WTC11 (cell line): ENCODE data around the gene RIOK1. TPM values are rescaled to one million over a fixed set of nuclear protein-coding genes. Genes with fewer than 3 reads are reported as not detected.
A peak's percentile ranks its signal among the peaks of the same experiment; 100 is the strongest.

Experiments used
- ATAC-seq: fragments of 200-7000 bp; cut with Tn5 transposase; 2 replicates; pipeline ENCODE4 v1.10.0; 2021; ENCODE audit warnings: mild to moderate bottlenecking, moderate library complexity
- CTCF ChIA-PET: fragments of 300-600 bp; sonication (Branson Sonifier 250); formaldehyde crosslinking; loops from one replicate; lab custom pipeline; 2021; ENCODE audit warnings: antibody characterized with exemption; lab: Charles Lee
- POLR2A ChIA-PET: fragments of 350-600 bp; sonication (Branson Sonifier 250); formaldehyde crosslinking; loops from one replicate; lab custom pipeline; 2021; ENCODE audit warnings: antibody characterized with exemption; lab: Charles Lee
- DNase-seq: peaks from one replicate; pipeline ENCODE4 v3.0.0; 2021; ENCODE audit warnings: low spot score
- H3K27ac Mint-ChIP-seq: 2 replicates; pipeline ENCODE4 v1.8.0; 2021; ENCODE audit warnings: mixed read lengths
- H3K27me3 Mint-ChIP-seq: 2 replicates; pipeline ENCODE4 v1.8.0; 2021; ENCODE audit warnings: low read depth, mild to moderate bottlenecking, moderate library complexity, mixed read lengths
- H3K36me3 Mint-ChIP-seq: 2 replicates; pipeline ENCODE4 v1.8.0; 2021; ENCODE audit warnings: mixed read lengths
- H3K4me1 Mint-ChIP-seq: 2 replicates; pipeline ENCODE4 v1.8.0; 2022; ENCODE audit warnings: mixed read lengths
- H3K4me3 Mint-ChIP-seq: 2 replicates; pipeline ENCODE4 v1.8.0; 2021; ENCODE audit warnings: mild to moderate bottlenecking, moderate library complexity, mixed read lengths
- H3K9me3 Mint-ChIP-seq: 2 replicates; pipeline ENCODE4 v1.8.0; 2021; ENCODE audit warnings: mixed read lengths
- CREM ChIP-seq: sonication (generic); formaldehyde crosslinking; IDR thresholded peaks from 2 replicates; pipeline ENCODE4 v1.8.1; 2022; ENCODE audit warnings: mild to moderate bottlenecking, missing genetic modification reagents, moderate library complexity
- ELF4 ChIP-seq: sonication (generic); formaldehyde crosslinking; IDR thresholded peaks from 2 replicates; pipeline ENCODE4 v1.8.1; 2022; ENCODE audit warnings: low read depth, mild to moderate bottlenecking, moderate library complexity, missing genetic modification reagents
- ETV6 ChIP-seq: sonication (generic); formaldehyde crosslinking; IDR thresholded peaks from 2 replicates; pipeline ENCODE4 v1.8.1; 2022; ENCODE audit warnings: mild to moderate bottlenecking, missing genetic modification reagents
- FOXJ3 ChIP-seq: sonication (generic); formaldehyde crosslinking; IDR thresholded peaks from 2 replicates; pipeline ENCODE4 v1.9.0; 2021; ENCODE audit warnings: missing genetic modification reagents, mild to moderate bottlenecking, borderline replicate concordance
- FOXK1 ChIP-seq: sonication (generic); formaldehyde crosslinking; IDR thresholded peaks from 2 replicates; pipeline ENCODE4 v1.8.0; 2022; ENCODE audit warnings: mild to moderate bottlenecking, moderate library complexity, missing genetic modification reagents
- GABPB1 ChIP-seq: sonication (generic); formaldehyde crosslinking; IDR thresholded peaks from 2 replicates; pipeline ENCODE4 v1.8.1; 2023; ENCODE audit warnings: mild to moderate bottlenecking, missing genetic modification reagents
- GTF2I ChIP-seq: fragments of 250-450 bp; sonication (Bioruptor Pico); conservative IDR thresholded peaks from 2 replicates; pipeline ENCODE4 v1.4.0; 2021; ENCODE audit warnings: mild to moderate bottlenecking
- JUN ChIP-seq: sonication (generic); formaldehyde crosslinking; IDR thresholded peaks from 2 replicates; pipeline ENCODE4 v1.8.0; 2023; ENCODE audit warnings: mild to moderate bottlenecking, missing genetic modification reagents
- NFATC4 ChIP-seq: fragments of 250-450 bp; sonication (Bioruptor Pico); IDR thresholded peaks from 2 replicates; pipeline ENCODE4 v1.9.0; 2021; ENCODE audit warnings: mild to moderate bottlenecking
- NR1H2 ChIP-seq: sonication (generic); formaldehyde crosslinking; IDR thresholded peaks from 2 replicates; pipeline ENCODE4 v1.9.0; 2021; ENCODE audit warnings: mild to moderate bottlenecking, moderate library complexity, missing genetic modification reagents
- NR2C2 ChIP-seq: sonication (generic); formaldehyde crosslinking; IDR thresholded peaks from 2 replicates; pipeline ENCODE4 v1.8.0; 2022; ENCODE audit warnings: mild to moderate bottlenecking, missing genetic modification reagents
- RORB ChIP-seq: fragments of 250-450 bp; sonication (Bioruptor Pico); IDR thresholded peaks from 2 replicates; pipeline ENCODE4 v1.9.0; 2021; ENCODE audit warnings: mild to moderate bottlenecking
- ZBTB21 ChIP-seq: sonication (generic); formaldehyde crosslinking; IDR thresholded peaks from 2 replicates; pipeline ENCODE4 v1.8.1; 2023; ENCODE audit warnings: mild to moderate bottlenecking, missing genetic modification reagents, borderline replicate concordance
- ZNF416 ChIP-seq: fragments of 250-450 bp; sonication (Bioruptor Pico); IDR thresholded peaks from 2 replicates; pipeline ENCODE4 v1.9.0; 2021; ENCODE audit warnings: mild to moderate bottlenecking, inconsistent platforms
- ZNF671 ChIP-seq: fragments of 250-450 bp; sonication (Bioruptor Pico); IDR thresholded peaks from 2 replicates; pipeline ENCODE4 v1.8.0; 2021; ENCODE audit warnings: mild to moderate bottlenecking
- total RNA-seq: library from RNA; stranded (reverse); gene quantifications from 3 replicates; pipeline ENCODE4 v1.2.3, GENCODE V29; 2021
- TF ChIP-seq, protein P1 (sequence below): sonication (generic); formaldehyde crosslinking; IDR thresholded peaks from 2 replicates; pipeline ENCODE4 v1.8.1; 2022; ENCODE audit warnings: missing genetic modification reagents, borderline replicate concordance
- TF ChIP-seq, protein P2 (sequence below): fragments of 250-450 bp; sonication (Bioruptor Pico); IDR thresholded peaks from 2 replicates; pipeline ENCODE4 v1.9.0; 2021; ENCODE audit warnings: mild to moderate bottlenecking, borderline replicate concordance
- TF ChIP-seq, protein P3 (sequence below): sonication (generic); formaldehyde crosslinking; IDR thresholded peaks from 2 replicates; pipeline ENCODE4 v1.8.0; 2022; ENCODE audit warnings: mild to moderate bottlenecking, missing genetic modification reagents
- TF ChIP-seq, protein P4 (sequence below): sonication (generic); formaldehyde crosslinking; IDR thresholded peaks from 2 replicates; pipeline ENCODE4 v1.8.1; 2023; ENCODE audit warnings: mild to moderate bottlenecking, moderate library complexity, missing genetic modification reagents

The RIOK1 gene
- total RNA-seq, 1 experiment from 2014 or later, result 25.6 TPM

DNA sequence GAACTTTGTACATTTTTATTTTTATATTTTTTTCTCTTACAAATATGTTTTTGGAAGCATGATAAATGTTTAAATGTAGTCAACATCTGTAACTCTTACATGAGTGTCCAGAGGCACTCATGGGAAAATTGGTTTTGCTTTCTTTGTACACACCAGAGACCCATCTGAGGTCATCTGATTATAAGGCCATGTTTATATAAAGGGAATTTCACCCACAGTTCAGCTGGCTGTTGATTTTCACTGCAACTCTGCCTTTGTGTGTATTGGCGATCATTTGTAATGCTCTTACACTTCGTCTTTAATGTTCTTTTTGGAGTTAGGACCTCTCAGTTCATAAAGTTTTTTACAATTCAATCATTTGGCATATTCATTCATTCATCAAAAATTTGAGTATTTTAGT is 28.1 kb downstream of the RIOK1 start:
- peaks cover 12% of the 10 kb centered on the region for H3K4me1 Mint-ChIP-seq
- ChIA-PET POLR2A (no interaction called here), CTCF (no interaction called here)
- ATAC-seq, result no peak
- no peaks in the 10 kb centered on the region for H3K9me3 Mint-ChIP-seq
- DNase-seq, result no peak
- no peak overlapping the region for H3K4me3 Mint-ChIP-seq
- no peaks in the 10 kb centered on the region for H3K27me3 Mint-ChIP-seq
- TF ChIP-seq JUN, result no peak
- H3K36me3 Mint-ChIP-seq, result peaks cover 45% of the 10 kb centered on the region
- no peak overlapping the region for H3K27ac Mint-ChIP-seq

DNA sequence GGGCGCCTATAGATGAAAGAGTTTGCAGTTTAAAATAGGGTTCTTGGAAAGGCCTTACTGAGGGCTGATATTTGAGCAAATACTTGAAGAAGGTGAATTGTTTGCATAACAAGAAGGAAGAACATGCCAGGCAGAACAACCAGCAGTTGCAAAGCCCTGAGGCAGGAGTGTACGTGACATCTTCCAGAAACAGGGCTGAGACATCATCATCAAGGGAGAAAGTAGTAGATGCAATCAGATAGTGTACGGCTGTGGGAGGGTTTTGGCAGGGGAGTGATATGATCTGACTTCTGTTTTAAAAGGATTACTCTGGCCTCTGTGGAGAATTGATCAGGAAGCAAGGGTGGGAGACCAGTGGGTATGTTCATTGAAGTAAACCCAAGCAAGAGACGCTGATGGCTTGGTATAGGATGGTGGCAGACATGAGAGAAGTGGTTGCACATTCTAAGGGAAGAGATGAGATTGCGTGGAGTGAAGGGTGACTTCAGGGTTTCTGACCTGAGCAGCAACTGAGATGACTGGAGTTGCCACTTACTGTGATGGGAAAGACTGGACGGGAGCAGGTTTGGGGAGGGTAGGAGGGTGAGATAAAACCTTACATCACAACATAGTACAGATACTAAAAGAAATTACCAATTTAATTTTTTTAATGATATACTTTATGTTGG is 28.8 kb downstream of the RIOK1 start:
- ATAC-seq (no peak), DNase-seq (no peak)
- H3K27me3 Mint-ChIP-seq, result no peaks in the 10 kb centered on the region
- no peaks in the 10 kb centered on the region for H3K9me3 Mint-ChIP-seq
- peaks cover 12% of the 10 kb centered on the region for H3K4me1 Mint-ChIP-seq
- no peak overlapping the region for H3K4me3 Mint-ChIP-seq
- peaks cover 44% of the 10 kb centered on the region for H3K36me3 Mint-ChIP-seq
- TF ChIP-seq ETV6, result no peak
- no peak for TF ChIP-seq RORB
- POLR2A ChIA-PET, result no interaction called here
- CTCF ChIA-PET, result no interaction called here
- peak overlapping the region; percentile 0; the same call in 1 of the 2 replicates for H3K27ac Mint-ChIP-seq

DNA sequence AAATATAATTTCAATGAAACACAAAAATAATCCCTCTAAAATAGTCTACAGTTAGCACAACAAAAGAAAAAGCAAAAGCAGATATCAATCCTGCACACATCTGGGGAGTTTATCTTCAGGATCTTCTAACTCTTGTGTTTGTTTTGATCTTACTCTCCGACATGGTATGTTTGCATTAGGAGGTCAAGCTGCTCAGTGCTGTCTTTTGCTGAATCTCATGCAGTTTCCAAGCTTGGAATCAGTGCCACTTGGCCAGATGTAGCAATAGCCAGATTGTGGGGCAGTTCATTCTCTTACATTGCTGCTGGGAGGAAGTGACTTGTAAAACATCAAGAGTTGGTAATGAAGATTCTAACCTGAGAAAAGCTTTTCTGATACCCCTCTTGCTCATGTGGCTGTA is 29.5 kb downstream of the RIOK1 start:
- peaks cover 12% of the 10 kb centered on the region for H3K4me1 Mint-ChIP-seq
- DNase-seq, result no peak
- POLR2A ChIA-PET, result no interaction called here
- H3K9me3 Mint-ChIP-seq, result no peaks in the 10 kb centered on the region
- H3K27me3 Mint-ChIP-seq, result no peaks in the 10 kb centered on the region
- no peak overlapping the region for H3K4me3 Mint-ChIP-seq
- TF ChIP-seq, protein P1, sequence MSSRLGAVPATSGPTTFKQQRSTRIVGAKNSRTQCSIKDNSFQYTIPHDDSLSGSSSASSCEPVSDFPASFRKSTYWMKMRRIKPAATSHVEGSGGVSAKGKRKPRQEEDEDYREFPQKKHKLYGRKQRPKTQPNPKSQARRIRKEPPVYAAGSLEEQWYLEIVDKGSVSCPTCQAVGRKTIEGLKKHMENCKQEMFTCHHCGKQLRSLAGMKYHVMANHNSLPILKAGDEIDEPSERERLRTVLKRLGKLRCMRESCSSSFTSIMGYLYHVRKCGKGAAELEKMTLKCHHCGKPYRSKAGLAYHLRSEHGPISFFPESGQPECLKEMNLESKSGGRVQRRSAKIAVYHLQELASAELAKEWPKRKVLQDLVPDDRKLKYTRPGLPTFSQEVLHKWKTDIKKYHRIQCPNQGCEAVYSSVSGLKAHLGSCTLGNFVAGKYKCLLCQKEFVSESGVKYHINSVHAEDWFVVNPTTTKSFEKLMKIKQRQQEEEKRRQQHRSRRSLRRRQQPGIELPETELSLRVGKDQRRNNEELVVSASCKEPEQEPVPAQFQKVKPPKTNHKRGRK, result no peak
- TF ChIP-seq ELF4, result no peak
- ATAC-seq, result no peak
- peak overlapping the region; percentile 92 for H3K27ac Mint-ChIP-seq
- CTCF ChIA-PET, result no interaction called here
- peaks cover 41% of the 10 kb centered on the region for H3K36me3 Mint-ChIP-seq

DNA sequence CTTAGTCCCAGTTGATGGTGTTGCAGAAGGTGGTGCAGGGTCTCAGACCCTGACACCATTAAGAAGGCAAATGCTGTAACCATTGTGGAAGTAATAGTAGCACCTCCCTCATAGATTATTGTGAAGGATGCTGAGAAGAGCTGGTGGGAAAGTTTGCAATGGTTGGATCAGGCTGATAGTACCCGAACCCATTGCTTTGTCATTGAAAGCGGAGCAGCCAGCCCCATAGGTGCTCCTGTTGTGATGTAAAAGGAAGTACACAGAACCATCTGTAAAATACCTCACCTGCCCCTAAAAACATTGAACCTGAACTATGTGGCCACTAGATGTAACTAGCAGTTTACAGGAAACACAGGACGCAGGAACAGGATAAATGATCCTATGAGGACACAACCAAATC is 31.5 kb downstream of the RIOK1 start:
- DNase-seq (no peak), ATAC-seq (peak; percentile 87)
- Mint-ChIP-seq H3K9me3 (no peaks in the 10 kb centered on the region), H3K4me3 (no peak overlapping the region), H3K4me1 (peaks cover 12% of the 10 kb centered on the region), H3K27me3 (no peaks in the 10 kb centered on the region), H3K27ac (peak overlapping the region; percentile 84), H3K36me3 (peaks cover 23% of the 10 kb centered on the region)
- CTCF ChIA-PET, result interaction anchor here (1.1 kb wide), 1 partner anchor 194 kb away, joined by 3 read pairs; no protein-coding TSS in a partner anchor
- TF ChIP-seq NR2C2 (CRISPR knock-in tag) (no peak), ZNF671 (CRISPR knock-in tag) (no peak), JUN (no peak), ZNF416 (no peak), GTF2I (no peak), GABPB1 (CRISPR knock-in tag) (no peak), ZBTB21 (CRISPR knock-in tag) (no peak), CREM (CRISPR knock-in tag) (no peak), NR1H2 (CRISPR knock-in tag) (no peak), NFATC4 (CRISPR knock-in tag) (no peak), ETV6 (no peak), FOXJ3 (no peak), FOXK1 (CRISPR knock-in tag) (no peak)
- TF ChIP-seq, protein P2, sequence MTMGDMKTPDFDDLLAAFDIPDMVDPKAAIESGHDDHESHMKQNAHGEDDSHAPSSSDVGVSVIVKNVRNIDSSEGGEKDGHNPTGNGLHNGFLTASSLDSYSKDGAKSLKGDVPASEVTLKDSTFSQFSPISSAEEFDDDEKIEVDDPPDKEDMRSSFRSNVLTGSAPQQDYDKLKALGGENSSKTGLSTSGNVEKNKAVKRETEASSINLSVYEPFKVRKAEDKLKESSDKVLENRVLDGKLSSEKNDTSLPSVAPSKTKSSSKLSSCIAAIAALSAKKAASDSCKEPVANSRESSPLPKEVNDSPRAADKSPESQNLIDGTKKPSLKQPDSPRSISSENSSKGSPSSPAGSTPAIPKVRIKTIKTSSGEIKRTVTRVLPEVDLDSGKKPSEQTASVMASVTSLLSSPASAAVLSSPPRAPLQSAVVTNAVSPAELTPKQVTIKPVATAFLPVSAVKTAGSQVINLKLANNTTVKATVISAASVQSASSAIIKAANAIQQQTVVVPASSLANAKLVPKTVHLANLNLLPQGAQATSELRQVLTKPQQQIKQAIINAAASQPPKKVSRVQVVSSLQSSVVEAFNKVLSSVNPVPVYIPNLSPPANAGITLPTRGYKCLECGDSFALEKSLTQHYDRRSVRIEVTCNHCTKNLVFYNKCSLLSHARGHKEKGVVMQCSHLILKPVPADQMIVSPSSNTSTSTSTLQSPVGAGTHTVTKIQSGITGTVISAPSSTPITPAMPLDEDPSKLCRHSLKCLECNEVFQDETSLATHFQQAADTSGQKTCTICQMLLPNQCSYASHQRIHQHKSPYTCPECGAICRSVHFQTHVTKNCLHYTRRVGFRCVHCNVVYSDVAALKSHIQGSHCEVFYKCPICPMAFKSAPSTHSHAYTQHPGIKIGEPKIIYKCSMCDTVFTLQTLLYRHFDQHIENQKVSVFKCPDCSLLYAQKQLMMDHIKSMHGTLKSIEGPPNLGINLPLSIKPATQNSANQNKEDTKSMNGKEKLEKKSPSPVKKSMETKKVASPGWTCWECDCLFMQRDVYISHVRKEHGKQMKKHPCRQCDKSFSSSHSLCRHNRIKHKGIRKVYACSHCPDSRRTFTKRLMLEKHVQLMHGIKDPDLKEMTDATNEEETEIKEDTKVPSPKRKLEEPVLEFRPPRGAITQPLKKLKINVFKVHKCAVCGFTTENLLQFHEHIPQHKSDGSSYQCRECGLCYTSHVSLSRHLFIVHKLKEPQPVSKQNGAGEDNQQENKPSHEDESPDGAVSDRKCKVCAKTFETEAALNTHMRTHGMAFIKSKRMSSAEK, result no peak
- TF ChIP-seq, protein P3, sequence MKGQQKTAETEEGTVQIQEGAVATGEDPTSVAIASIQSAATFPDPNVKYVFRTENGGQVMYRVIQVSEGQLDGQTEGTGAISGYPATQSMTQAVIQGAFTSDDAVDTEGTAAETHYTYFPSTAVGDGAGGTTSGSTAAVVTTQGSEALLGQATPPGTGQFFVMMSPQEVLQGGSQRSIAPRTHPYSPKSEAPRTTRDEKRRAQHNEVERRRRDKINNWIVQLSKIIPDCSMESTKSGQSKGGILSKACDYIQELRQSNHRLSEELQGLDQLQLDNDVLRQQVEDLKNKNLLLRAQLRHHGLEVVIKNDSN (CRISPR knock-in tag), result no peak
- TF ChIP-seq, protein P4, sequence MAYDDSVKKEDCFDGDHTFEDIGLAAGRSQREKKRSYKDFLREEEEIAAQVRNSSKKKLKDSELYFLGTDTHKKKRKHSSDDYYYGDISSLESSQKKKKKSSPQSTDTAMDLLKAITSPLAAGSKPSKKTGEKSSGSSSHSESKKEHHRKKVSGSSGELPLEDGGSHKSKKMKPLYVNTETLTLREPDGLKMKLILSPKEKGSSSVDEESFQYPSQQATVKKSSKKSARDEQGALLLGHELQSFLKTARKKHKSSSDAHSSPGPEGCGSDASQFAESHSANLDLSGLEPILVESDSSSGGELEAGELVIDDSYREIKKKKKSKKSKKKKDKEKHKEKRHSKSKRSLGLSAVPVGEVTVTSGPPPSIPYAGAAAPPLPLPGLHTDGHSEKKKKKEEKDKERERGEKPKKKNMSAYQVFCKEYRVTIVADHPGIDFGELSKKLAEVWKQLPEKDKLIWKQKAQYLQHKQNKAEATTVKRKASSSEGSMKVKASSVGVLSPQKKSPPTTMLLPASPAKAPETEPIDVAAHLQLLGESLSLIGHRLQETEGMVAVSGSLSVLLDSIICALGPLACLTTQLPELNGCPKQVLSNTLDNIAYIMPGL (CRISPR knock-in tag), result no peak
- POLR2A ChIA-PET, result interaction anchor here (1.5 kb wide), 1 partner anchor 29 kb away, joined by 3 read pairs; no protein-coding TSS in a partner anchor
